ENCODE data around the gene NACA2.

DNA sequence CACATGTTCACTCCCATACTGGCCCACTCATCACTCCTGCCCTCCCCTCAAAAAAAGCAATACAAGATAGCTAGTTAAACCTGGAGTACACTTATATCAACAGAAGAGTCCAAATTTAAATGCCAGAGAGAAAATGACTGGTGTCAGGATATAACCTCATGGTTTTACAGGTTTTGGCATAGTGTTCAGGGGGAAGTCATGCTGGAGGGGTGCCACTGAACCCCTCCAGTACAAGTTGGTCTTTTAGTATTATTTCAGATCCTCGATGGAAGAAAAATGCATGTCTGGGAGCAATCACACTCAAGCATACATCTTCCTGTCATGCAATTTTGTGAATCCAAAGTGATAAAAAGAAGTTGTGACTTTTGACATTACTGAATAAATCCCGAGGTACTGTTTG lies 10.5 kb downstream of the NACA2 start:
- TF ChIP-seq, protein P1, sequence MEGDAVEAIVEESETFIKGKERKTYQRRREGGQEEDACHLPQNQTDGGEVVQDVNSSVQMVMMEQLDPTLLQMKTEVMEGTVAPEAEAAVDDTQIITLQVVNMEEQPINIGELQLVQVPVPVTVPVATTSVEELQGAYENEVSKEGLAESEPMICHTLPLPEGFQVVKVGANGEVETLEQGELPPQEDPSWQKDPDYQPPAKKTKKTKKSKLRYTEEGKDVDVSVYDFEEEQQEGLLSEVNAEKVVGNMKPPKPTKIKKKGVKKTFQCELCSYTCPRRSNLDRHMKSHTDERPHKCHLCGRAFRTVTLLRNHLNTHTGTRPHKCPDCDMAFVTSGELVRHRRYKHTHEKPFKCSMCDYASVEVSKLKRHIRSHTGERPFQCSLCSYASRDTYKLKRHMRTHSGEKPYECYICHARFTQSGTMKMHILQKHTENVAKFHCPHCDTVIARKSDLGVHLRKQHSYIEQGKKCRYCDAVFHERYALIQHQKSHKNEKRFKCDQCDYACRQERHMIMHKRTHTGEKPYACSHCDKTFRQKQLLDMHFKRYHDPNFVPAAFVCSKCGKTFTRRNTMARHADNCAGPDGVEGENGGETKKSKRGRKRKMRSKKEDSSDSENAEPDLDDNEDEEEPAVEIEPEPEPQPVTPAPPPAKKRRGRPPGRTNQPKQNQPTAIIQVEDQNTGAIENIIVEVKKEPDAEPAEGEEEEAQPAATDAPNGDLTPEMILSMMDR (conservative IDR thresholded peaks at IDR 0.05; ENCODE audit: low read depth, low read length) = no peak
- TF ChIP-seq EZH2 (IDR thresholded peaks at IDR 0.05; ENCODE audit: low read length, unreplicated experiment) = no peak
- no peak for TF ChIP-seq EZH2phosphoT487 (IDR thresholded peaks at IDR 0.05; ENCODE audit: borderline replicate concordance, low read length)
